NCI-H1930 (cell line): ENCODE data around the gene SNTB2.
"Not testable (repeated sequence)": the region's sequence is repeated elsewhere in the genome, so short reads cannot be mapped to it uniquely, and the experiment has no call there.

Experiments used
- DNase-seq, 2 experiments: peaks; one replicate each; lab custom pipeline; 2025; lab: John Stamatoyannopoulos, UW

The SNTB2 gene

DNA sequence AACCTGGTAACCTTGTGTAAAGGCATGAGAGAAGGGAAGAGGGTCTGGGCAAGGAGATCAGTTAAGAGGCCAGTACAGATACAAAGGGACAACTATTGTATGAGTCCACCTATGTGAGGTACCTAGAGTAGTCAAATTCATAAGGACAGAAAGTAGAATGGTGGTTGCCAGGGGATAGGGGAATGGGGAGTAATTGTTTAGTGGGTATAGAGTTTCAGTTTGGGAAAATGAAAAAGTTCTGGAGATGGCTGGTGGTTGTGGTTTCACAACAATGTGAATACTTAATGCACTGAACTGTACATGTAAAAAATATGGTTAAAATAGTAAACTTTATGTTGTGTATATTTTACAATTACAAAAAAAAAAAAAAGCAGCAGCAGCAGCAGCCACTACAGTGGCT, 49.4 kb downstream of the SNTB2 start:
- no peak for DNase-seq

- DNase-seq: no peak
These were observed 50.3 kb downstream of the SNTB2 start for GRCh38 chr16:69237296-69237695.

DNA sequence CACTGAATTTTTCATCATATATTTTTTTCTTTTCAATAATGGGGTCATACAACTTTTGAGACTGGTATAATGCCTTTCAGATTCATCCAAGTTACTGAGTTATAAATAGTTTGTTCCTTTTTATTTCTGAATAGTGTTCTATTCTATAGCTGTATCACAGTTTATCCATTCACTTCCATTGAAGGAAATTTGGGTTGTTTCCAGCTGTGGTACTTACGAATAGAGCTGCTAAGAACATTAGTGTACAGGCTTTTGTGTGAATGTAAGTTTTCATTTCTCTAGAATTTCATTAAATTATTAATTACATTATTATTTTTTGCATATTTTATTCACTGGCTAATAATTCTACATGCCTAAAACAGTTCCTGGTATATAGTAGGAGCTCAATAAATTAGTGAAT, 52.9 kb downstream of the SNTB2 start:
- DNase-seq: no peak

DNA sequence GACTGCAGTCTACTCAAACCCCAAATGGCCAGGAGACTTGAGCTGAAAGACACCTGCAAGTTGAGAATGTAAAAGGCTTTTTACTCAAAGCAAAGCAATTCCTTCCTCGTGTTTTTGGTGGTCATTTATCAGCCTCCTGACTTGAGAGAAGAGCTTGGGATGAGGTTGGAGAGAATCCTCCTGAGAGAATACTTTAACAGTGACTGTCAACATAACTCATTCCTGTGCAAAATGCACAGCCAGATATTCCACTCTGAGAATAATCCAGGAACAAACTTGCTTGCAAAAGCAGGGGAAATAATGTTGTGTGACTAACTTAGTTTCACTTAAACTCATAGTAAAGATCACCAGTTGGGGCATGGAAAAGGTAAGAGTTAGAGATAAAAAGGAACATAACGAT, 53.4 kb downstream of the SNTB2 start:
- no peak for DNase-seq

DNA sequence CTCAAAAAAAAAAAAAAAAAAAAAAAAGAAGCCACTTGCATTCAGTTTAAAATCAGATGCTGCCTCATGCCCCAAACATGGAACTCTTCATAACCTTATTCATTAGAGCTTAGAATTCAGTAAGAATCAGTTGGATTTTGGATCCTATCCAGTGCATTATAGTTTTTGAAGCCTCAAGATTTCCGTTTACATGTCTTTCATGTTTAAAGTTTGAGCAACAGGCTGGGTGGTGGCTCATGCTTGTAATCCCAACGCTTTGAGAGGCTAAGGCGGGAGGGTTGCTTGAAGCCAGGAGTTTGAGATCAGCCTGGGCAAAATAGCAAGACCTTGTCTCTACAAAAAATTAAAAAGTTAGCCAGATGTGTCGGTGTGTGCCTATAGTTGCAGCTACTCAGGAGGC, 55.0 kb downstream of the SNTB2 start:
- DNase-seq: no peak

DNA sequence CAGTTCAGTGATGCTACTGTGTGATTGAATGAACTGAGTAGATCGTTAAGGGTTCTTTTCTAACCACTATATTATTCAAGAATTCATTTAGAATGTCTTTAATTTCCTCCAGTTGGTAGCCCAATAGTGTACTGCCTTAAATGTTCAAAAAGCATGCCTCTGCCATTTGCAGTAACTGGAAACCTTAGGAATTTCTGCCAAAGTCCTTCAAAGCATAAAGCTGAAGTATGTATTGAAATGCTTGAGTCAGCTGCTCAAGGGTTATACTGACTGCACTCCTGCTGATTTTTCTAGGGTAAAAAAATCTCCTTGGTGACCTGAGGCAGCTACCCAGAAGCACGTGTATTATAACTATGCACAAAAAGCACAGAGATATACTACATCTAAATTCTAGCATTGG, 56.5 kb downstream of the SNTB2 start:
- DNase-seq: no peak

- DNase-seq: no peak
These were observed 57.4 kb downstream of the SNTB2 start for GRCh38 chr16:69244336-69244735.

DNA sequence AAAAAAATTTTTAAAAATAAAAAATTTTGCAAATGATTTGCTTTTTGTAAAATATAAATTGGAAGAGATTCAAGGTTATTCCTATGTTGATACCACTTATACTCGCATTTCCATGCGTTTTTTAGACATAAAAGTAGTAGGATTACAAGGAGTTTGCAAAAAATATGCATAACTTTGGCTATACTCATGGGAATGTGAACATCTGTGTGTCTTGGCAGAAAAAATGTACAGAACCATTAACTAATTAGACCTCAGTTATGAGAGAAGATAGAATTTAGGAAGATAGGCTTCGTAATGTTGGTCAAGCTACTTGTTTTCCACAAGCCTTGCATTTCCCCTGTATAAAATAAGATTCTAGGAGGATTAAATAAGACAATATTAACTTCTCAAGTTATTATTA, 63.1 kb downstream of the SNTB2 start:
- DNase-seq: no peak

DNA sequence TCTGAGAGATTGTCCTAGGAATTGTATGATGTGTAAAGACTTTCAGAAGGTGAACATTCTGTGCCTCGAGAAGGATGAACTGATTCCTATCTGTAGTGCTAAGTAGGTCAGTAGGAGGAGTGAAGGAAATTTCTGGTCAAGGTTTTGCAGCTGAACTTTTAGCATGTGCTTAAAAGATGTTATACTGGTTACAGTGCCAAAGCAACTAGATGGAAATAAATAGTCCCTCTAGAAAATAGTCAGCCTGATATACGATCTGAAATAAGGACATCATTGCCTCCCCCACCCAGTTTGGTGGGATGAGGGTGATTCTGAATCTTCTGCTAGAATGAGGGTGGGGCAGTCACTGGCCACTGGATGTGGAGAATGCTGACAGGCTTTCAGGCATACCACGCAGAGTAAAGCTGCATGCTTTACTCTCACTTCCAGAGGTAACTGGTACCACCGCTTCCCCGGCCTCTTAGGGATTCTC, 66.9 kb downstream of the SNTB2 start:
- DNase-seq: no peak

DNA sequence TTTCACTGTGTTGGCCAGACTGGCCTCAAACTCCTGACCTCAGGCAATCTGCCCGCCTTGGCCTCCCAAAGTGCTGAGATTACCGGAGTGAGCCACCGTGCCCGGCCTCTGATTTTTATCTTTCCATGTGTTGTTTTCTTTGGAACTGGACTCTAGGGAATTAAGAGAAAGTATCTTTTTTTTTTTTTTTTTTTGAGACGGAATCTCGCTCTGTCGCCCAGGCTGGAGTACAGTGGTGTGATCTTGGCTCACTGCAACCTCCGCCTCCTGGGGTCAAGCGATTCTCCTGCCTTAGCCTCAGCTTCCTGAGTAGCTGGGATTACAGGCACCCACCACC, 72.4 kb downstream of the SNTB2 start:
- DNase-seq: not testable (repeated sequence)

DNA sequence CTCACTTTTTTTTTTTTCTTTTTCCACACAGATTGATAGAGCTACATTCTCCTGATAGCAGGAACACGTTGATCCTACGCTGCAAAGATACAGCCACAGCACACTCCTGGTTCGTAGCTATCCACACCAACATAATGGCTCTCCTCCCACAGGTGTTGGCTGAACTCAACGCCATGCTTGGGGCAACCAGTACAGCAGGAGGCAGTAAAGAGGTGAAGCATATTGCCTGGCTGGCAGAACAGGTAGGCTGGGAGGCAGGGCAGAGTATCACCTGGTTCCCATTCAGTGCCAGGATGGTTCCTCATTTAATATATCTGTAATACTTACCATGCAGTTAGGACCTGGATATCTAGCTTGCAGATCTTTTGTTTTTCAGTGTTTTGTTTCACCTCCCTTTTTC, 73.1 kb downstream of the SNTB2 start:
- no peak for DNase-seq

- no peak for DNase-seq
These were observed 73.5 kb downstream of the SNTB2 start for GRCh38 chr16:69260506-69260905.

- no peak for DNase-seq
These were observed 79.5 kb downstream of the SNTB2 start for GRCh38 chr16:69266334-69267063.

DNA sequence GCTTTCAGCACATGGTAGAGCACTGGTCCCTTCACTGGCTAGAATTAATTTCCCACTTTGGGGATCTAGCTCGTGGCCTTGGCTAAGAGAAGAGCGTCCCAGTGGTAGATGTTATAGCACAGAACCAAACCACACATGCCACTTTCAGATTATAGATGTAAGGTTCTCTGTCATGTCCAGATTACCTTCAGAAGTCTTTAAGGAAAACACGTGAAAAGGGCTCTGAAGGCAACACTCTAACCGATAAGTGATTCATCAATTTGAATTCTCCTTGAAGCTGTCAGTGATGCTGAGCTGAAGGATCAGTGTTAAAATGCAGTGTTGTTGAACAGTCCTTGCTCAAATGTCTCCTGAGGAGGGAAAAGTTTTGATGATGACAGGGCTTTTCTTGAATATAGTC, 80.7 kb downstream of the SNTB2 start:
- no peak for DNase-seq

DNA sequence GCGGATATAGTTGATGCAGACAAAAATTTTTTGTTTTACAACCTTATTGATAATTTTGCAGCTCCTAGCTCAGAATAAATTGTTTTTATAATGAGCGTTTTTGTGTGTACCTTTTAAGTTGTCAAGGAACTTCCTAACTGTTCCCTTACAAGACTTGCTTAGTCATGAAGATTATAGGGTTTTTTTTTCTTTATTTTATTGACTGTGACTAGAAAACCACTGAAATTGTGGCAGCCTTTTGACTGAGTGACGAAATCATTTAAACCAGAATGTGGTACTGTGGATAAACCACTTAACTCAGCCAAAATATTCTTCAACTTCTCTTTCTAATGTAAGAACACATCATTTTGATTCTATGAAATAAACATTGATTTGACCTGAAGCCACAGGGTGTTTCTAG, 83.4 kb downstream of the SNTB2 start:
- DNase-seq: no peak

DNA sequence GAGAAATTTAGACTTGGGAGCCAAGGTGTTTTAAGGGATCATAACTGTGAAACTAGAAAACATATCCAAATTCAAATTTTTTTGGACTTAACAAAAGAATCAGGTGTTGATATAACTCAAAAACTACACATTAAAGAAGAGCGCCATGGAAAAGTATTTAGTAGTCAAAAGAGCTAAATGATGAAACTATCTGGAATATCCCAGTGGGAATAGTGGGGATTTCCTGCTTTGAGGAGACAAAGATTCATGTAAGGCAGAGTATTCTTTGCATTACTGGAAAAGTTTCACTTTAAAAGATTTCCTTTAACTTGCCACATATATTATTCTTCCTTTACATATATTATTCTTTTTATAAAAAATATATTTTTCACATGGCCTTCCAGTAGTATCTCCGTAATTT, 83.9 kb downstream of the SNTB2 start:
- no peak for DNase-seq

- DNase-seq: no peak
These were observed 86.0 kb downstream of the SNTB2 start for GRCh38 chr16:69273009-69273408.

DNA sequence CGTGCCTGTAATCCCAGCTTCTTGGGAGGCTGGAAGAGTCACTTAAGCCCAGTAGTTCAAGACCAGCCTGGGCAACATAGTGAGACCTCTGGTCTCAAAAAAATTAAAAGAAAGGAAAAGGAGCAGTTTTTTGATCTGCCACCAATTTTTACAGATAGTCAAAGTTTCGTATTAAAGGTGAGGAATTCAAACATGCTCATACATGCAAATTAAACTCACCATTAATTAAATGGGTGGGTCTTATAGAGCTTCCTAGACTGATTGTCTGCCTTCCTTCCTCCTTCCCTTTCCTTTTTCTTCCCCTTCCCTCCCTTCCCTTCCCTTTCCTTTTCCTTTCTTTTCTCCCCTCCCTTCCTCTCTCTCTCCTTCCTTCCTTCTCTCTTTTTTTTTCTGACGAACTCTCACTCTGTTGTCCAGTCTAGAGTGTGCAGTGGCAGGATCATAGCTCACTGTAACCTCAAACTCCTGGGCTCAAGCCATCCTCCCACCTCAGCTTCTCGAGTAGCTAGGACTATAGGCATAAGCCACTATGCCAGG, 87.8 kb downstream of the SNTB2 start:
- DNase-seq: no peak

GRCh38 chr16:69276148-69277115, 89.5 kb downstream of the SNTB2 start:
- DNase-seq: no peak

GRCh38 chr16:69277413-69277812, 90.4 kb downstream of the SNTB2 start:
- DNase-seq: no peak

DNA sequence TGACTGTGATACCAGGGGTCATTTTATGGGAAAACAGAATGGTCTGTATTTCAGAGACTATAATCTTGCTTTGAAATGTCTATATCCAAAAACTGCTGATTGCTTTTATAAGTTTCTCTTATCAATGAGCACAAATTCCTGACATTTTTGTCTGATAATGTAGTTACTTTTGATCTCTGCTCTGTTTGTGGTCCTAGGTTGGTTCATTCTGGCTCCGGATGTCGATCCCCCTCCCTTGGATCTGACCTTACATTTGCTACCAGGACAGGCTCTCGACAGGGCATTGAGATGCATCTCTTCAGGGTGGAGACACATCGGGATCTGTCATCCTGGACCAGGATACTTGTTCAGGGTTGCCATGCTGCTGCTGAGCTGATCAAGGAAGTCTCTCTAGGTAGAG, 96.9 kb downstream of the SNTB2 start:
- DNase-seq: no peak

GRCh38 chr16:69285240-69285639, 98.3 kb downstream of the SNTB2 start:
- no peak for DNase-seq
